KMS-11 (cell line): ENCODE data around the gene CREB1.

Experiments
- H2AFZ ChIP-seq: fragments of 200-600 bp; sonication (generic); 2 replicates; pipeline ENCODE4 v1.6.1; 2016; ENCODE audit warnings: antibody characterized with exemption, mixed run types, low read depth
- H3K27ac ChIP-seq: fragments of 200-600 bp; sonication (generic); 2 replicates; pipeline ENCODE4 v1.6.1; 2016; ENCODE audit warnings: mild to moderate bottlenecking, mixed run types
- H3K27me3 ChIP-seq: fragments of 200-600 bp; sonication (generic); 2 replicates; pipeline ENCODE4 v1.6.1; 2017; ENCODE audit warnings: mild to moderate bottlenecking, low read depth, mixed run types, moderate library complexity; ENCODE audit not compliant: insufficient read depth
- H3K36me3 ChIP-seq: fragments of 200-600 bp; sonication (generic); 2 replicates; pipeline ENCODE4 v1.6.1; 2017; ENCODE audit warnings: mild to moderate bottlenecking, mixed run types; ENCODE audit not compliant: insufficient read depth
- H3K4me1 ChIP-seq: fragments of 200-600 bp; sonication (generic); 2 replicates; pipeline ENCODE4 v1.6.1; 2016; ENCODE audit warnings: mild to moderate bottlenecking, low read depth, mixed run types; ENCODE audit not compliant: poor library complexity, severe bottlenecking
- H3K4me2 ChIP-seq: fragments of 200-600 bp; sonication (generic); 2 replicates; pipeline ENCODE4 v1.7.0; 2016; ENCODE audit warnings: mild to moderate bottlenecking, mixed run types
- H3K4me3 ChIP-seq: fragments of 200-600 bp; sonication (generic); IDR thresholded peaks from 2 replicates; pipeline ENCODE4 v1.6.1; 2017; ENCODE audit warnings: low read depth, low read length, mixed read lengths; ENCODE audit not compliant: insufficient read depth
- H3K79me2 ChIP-seq: fragments of 200-600 bp; sonication (generic); 2 replicates; pipeline ENCODE4 v1.6.1; 2016; ENCODE audit warnings: low read depth, mixed run types; ENCODE audit not compliant: insufficient read depth
- H3K9ac ChIP-seq: fragments of 200-600 bp; sonication (generic); 2 replicates; pipeline ENCODE4 v1.6.1; 2016; ENCODE audit warnings: mild to moderate bottlenecking, mixed run types
- H4K20me1 ChIP-seq: fragments of 200-600 bp; sonication (generic); 2 replicates; pipeline ENCODE4 v1.6.1; 2016; ENCODE audit warnings: mild to moderate bottlenecking, mixed run types; ENCODE audit not compliant: insufficient read depth
- TF ChIP-seq, protein P1 (sequence below): fragments of 200-600 bp; sonication (generic); conservative IDR thresholded peaks from 2 replicates; pipeline ENCODE4 v1.6.1; 2017; ENCODE audit warnings: low read depth, mild to moderate bottlenecking, antibody characterized with exemption, low read length, moderate library complexity, mixed read lengths

The CREB1 gene

DNA sequence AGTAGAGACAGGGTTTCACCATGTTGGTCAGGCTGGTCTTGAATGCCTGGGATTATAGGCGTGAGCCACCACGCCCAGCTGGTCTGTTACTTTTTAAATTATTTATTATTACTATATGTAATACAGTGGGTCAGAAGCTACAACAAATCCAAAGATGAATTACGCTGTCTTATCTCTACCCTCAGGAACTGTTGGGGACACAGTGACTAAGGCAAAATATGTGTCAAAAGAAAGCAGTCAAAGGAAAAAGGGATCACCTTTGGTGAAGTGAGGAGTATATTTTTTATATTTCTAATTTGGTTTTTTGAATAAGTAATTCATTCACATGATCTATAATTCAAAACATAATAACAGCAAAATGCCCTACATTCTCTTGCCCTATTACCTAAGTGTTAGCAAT lies 4.7 kb downstream of the CREB1 start:
- peaks cover 22% of the 10 kb centered on the region for H3K4me1 ChIP-seq
- no peaks in the 10 kb centered on the region; the same call in 1 of the 2 replicates for H4K20me1 ChIP-seq
- H3K4me3 ChIP-seq, result no peak overlapping the region
- H3K36me3 ChIP-seq, result no peaks in the 10 kb centered on the region
- no peak overlapping the region for H3K4me2 ChIP-seq
- H3K79me2 ChIP-seq, result peaks cover 84% of the 10 kb centered on the region
- no peak overlapping the region for H3K9ac ChIP-seq
- H3K27ac ChIP-seq, result no peak overlapping the region
- H3K27me3 ChIP-seq, result no peaks in the 10 kb centered on the region
- TF ChIP-seq, protein P1, sequence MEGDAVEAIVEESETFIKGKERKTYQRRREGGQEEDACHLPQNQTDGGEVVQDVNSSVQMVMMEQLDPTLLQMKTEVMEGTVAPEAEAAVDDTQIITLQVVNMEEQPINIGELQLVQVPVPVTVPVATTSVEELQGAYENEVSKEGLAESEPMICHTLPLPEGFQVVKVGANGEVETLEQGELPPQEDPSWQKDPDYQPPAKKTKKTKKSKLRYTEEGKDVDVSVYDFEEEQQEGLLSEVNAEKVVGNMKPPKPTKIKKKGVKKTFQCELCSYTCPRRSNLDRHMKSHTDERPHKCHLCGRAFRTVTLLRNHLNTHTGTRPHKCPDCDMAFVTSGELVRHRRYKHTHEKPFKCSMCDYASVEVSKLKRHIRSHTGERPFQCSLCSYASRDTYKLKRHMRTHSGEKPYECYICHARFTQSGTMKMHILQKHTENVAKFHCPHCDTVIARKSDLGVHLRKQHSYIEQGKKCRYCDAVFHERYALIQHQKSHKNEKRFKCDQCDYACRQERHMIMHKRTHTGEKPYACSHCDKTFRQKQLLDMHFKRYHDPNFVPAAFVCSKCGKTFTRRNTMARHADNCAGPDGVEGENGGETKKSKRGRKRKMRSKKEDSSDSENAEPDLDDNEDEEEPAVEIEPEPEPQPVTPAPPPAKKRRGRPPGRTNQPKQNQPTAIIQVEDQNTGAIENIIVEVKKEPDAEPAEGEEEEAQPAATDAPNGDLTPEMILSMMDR, result no peak
- H2AFZ ChIP-seq, result no peak overlapping the region

DNA sequence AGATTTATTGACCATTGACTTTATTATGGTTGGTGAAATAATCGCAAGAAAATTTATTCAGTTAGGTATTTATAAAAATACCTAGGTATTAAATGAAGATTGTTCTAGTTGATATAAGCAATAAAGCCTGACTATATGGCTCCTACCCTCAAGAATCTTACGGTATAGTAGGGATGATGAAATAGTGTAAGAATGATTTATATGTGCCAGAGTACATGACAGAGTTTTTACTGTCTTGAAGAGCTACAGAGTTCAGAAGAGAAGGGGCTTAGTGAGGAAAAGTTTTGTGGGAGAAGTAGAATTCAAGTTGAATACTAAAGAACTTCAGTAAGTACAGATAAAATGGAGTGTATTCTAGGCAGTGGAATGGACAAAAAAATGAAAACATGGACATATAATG lies 9.7 kb downstream of the CREB1 start:
- Histone ChIP-seq H4K20me1 (no peaks in the 10 kb centered on the region), H3K36me3 (no peaks in the 10 kb centered on the region), H3K9ac (no peak overlapping the region), H3K79me2 (peaks cover 76% of the 10 kb centered on the region), H3K27me3 (no peaks in the 10 kb centered on the region), H2AFZ (no peak overlapping the region), H3K4me1 (no peaks in the 10 kb centered on the region), H3K27ac (no peak overlapping the region), H3K4me2 (no peak overlapping the region), H3K4me3 (no peak overlapping the region)
- TF ChIP-seq, protein P1, result no peak

DNA sequence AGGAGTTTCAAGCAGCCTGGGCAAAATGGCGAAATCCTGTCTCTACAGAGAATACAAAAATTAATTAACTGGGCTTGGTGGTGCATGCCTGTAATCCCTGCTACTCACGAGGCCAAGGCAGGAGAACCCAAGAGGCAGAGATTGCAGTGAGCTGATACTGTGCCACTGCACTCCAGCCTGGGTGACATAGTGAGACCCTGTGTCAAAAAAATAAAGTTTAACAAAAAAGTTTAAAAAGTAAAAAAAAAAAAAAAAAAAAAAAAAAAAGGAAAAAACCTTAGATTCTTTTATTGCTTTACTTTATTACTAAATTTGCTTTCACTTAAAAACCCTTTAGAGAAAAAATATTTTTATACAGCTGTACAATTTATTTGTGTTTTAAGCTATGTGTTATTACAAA lies 10.7 kb downstream of the CREB1 start:
- Histone ChIP-seq H4K20me1 (no peaks in the 10 kb centered on the region), H3K36me3 (no peaks in the 10 kb centered on the region), H3K4me2 (no peak overlapping the region), H3K79me2 (peaks cover 75% of the 10 kb centered on the region), H3K9ac (no peak overlapping the region), H3K27me3 (no peaks in the 10 kb centered on the region), H3K4me3 (no peak overlapping the region), H3K27ac (no peak overlapping the region), H2AFZ (no peak overlapping the region), H3K4me1 (no peaks in the 10 kb centered on the region)
- TF ChIP-seq, protein P1, result no peak

DNA sequence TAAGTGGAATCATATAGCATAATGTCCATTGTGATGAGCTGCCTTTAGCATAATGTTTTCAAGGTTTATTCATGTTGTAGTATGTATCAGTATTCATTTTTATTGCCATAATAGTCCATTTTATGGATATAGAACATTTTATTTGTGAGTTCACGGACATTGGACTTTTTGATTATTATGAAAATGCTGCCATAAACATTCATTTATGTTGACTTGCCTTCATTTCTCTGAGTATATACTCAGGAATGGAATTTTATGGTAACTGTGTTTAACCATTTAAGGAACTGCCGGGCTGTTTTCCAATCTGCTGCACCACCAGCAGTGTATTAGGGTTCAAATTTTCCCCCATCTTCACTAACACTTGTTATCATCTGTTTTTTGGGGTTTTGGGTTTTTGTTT lies 12.2 kb downstream of the CREB1 start:
- no peak overlapping the region for H3K27ac ChIP-seq
- H2AFZ ChIP-seq, result no peak overlapping the region
- no peaks in the 10 kb centered on the region for H3K27me3 ChIP-seq
- no peak overlapping the region for H3K9ac ChIP-seq
- H3K4me2 ChIP-seq, result no peak overlapping the region
- TF ChIP-seq, protein P1, result no peak
- no peaks in the 10 kb centered on the region for H3K4me1 ChIP-seq
- no peaks in the 10 kb centered on the region for H3K36me3 ChIP-seq
- H3K4me3 ChIP-seq, result no peak overlapping the region
- H4K20me1 ChIP-seq, result no peaks in the 10 kb centered on the region
- peaks cover 76% of the 10 kb centered on the region for H3K79me2 ChIP-seq
